GM19438 (cell line): ENCODE data around the gene DSG3.
A peak's percentile ranks its signal among the peaks of the same experiment; 100 is the strongest.
"Not testable (repeated sequence)": the region's sequence is repeated elsewhere in the genome, so short reads cannot be mapped to it uniquely, and the experiment has no call there.

ENCODE experiments used
- ATAC-seq: cut with Tn5 transposase; IDR thresholded peaks from one replicate; pipeline ENCODE4 v1.9.1; 2021; ENCODE audit warnings: low read depth; ENCODE audit not compliant: unreplicated experiment

DSG3 gene

DNA sequence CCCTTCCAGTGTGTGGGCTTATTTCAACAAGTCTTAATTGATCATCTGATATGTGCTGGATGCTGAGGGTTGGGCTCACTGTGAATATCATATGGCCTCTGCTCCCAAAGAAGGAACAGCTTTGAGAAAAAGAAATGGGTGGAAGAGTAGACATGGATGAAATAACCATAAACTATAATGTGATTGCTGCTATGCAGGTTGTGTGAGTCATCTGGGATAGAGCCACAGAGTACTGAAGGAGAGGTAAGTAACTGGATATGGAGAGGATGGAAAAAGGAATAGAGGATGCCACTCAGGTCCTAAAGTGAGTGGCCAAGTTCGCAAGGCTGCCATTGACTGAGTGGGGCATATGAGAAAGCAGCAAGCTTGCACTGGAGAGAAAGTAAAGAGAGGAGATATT lies 41.8 kb downstream of the DSG3 start:
- ATAC-seq, result no peak

GRCh38 chr18:31490387-31490786 lies 42.8 kb downstream of the DSG3 start:
- peak; percentile 86 for ATAC-seq

DNA sequence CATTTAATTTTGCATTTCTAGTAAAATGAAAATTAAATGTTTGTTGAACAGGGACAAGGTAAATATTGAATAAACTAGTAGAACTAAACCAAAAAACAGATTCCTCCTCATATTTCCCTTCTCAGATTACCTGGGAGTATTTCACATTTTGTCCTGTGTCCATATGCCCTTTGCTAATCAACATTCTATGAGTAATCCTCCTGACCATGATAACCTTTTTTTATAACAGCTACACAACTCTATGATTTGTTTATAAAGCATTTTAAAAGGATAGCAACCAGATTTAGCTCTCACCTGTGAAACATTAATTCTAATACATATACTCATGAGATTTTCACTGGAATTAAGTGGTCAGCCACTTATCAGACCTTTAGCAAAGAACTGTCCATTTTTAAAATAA lies 43.3 kb downstream of the DSG3 start:
- no peak for ATAC-seq

- ATAC-seq, result no peak
Observed at GRCh38 chr18:31491586-31491985, 44.0 kb downstream of the DSG3 start.

GRCh38 chr18:31492671-31493070 lies 45.1 kb downstream of the DSG3 start:
- no peak for ATAC-seq

GRCh38 chr18:31493171-31493570 lies 45.6 kb downstream of the DSG3 start:
- no peak for ATAC-seq

DNA sequence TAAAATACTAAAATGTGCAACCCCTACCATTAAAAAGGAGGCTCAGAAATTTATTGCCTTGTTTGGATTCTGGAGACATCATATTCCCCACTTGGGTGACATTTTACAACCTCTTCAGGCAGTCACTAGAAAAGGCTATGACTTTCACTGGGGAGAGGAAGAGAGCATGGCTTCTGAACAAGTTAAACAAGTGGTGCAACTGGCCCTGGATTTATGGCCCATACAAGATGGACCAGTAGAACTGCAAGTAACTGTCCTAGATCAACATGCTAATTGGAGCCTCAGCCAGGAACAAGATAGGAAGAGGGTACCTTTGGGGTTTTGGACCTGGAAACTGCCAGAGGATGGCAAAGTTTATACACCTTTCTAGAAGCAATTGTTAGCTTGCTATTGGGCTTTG lies 46.4 kb downstream of the DSG3 start:
- no peak for ATAC-seq

GRCh38 chr18:31494705-31495244 lies 47.2 kb downstream of the DSG3 start:
- not testable (repeated sequence) for ATAC-seq

DNA sequence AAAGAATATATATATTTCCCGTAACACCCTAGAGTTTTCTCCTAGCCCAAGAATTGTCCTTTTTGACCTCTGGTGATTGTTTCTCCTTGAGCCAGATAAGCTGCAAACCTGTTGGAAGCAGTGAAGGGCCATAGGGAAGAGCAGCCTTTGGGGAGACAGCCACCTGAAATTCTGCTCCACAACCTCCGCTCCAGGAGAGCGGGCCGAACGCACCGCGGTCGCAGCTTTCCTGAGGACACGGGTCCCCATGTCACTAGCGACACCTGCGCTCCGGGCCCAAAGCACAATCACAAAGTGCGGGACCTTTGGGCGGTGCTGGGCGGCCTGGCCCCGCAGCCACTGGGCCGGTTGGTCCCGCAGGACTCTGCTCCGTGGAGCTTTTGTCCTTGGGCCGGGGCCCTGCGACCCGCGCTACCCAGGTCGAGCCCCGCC lies 49.9 kb downstream of the DSG3 start:
- ATAC-seq, result no peak

DNA sequence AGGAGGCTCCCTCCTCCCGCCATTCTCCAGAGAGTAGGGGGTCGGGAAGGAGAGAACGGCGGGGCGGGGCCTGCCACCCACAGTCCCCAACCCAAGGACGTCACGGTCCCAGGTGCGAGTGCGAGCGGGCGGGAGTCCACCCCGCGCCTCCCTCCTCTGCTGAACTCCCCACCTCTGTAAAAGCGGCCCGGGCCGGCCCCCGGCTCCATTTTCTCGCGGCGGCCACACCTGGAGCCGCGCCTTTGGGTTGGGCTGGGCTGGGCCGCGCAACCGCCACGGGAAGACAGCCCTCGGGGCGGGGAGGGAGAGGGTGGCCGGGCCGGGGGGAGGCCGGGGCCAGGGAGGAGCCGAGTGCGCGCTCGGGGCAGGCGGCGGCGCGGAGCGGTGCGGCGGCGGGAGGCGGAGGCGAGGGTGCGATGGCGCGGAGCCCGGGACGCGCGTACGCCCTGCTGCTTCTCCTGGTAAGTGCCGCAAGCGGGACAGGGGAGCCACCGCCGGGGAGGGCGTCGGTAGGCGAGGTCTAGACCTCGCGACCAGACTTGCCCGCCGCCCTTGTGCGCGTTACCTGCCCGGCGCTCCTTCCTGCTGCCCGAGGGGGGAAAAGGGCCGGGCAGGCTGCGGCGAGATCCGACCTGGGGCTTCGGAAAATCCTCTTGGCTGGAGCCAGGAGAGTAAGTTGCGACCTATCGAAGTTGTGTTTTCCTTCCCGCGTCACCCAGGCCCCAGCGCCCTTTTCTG lies 50.5 kb downstream of the DSG3 start, which contains the start of gene DSG2:
Gene DSG2 (plus strand): TSS at position 342 of the 738 bp plus-strand sequence. CDS start 75 bp downstream, at position 417.
- peak; percentile 43 for ATAC-seq

GRCh38 chr18:31498574-31499524 lies 51.3 kb downstream of the DSG3 start:
- ATAC-seq, result peak; percentile 12

- peak; percentile 73 for ATAC-seq
Observed at GRCh38 chr18:31500051-31500688, 52.6 kb downstream of the DSG3 start.

- ATAC-seq, result no peak
Observed at GRCh38 chr18:31503011-31503410, 55.5 kb downstream of the DSG3 start.

- no peak for ATAC-seq
Observed at GRCh38 chr18:31504455-31505147, 57.1 kb downstream of the DSG3 start.

GRCh38 chr18:31505156-31505555 lies 57.6 kb downstream of the DSG3 start:
- ATAC-seq, result no peak

DNA sequence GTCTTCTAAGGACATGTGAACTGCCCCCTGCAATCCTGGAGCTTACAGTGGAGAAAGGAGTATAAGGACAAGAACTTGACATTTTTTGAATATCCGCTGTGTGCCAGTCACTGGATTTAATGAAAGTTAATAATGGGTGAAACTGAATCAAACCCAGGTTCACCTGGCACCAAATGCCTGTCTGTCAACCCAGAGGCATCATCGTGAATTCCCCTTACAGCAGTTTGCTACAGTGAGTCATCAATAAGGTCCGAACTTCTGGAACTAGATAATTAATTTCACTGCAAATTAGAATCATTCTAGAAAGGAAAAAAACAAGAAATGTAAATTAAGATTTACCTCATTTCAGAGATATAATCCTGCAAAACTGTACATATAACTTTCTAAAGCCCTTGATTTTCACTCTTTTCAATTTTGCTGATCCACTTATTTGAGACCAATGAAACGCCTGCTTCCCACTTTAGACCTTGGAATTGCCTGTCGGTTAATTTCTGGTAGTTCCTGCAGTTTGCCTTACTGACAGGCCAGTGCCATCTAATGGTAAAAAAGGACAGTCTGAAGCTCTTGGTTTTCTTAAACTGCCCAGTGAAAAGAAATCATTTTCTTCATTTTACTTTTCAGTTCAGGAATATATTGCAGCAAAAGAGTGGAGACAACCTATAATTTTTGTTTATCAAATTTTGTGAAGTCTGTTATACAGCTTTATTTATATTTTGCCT lies 58.6 kb downstream of the DSG3 start:
- ATAC-seq, result no peak

- ATAC-seq, result not testable (repeated sequence)
Observed at GRCh38 chr18:31507124-31507523, 59.6 kb downstream of the DSG3 start.

DNA sequence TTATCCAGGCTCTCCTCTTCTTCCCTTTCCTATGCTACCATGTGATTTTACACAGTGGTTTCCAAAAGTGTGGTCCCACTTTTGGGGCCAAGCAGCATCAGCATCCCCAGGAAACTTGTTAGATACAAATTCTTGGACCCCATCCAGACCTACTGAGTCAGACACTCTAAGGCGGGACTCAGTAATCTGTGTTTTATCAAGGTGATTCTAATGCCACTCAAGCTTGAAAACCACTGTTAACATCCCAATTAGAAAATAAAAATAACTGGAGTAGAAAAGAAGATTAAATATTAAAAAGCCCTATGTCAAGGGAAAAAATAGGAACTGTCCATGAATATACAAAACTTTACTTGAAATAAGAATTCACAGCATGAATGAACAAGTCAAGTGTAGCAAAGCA lies 61.2 kb downstream of the DSG3 start:
- ATAC-seq, result no peak

- no peak for ATAC-seq
Observed at GRCh38 chr18:31509571-31509970, 62.0 kb downstream of the DSG3 start.
